Suppressor macrophage treated with lipopolysaccharide for 1 hour (primary cell): ENCODE measurements around the gene SURF6.
A peak's percentile ranks its signal among the peaks of the same experiment; 100 is the strongest.

Experiments used
- DNase-seq, 3 donors: peaks; one replicate each; pipeline ENCODE4 v3.0.0-alpha.2; 2020 to 2022

The SURF6 gene

DNA sequence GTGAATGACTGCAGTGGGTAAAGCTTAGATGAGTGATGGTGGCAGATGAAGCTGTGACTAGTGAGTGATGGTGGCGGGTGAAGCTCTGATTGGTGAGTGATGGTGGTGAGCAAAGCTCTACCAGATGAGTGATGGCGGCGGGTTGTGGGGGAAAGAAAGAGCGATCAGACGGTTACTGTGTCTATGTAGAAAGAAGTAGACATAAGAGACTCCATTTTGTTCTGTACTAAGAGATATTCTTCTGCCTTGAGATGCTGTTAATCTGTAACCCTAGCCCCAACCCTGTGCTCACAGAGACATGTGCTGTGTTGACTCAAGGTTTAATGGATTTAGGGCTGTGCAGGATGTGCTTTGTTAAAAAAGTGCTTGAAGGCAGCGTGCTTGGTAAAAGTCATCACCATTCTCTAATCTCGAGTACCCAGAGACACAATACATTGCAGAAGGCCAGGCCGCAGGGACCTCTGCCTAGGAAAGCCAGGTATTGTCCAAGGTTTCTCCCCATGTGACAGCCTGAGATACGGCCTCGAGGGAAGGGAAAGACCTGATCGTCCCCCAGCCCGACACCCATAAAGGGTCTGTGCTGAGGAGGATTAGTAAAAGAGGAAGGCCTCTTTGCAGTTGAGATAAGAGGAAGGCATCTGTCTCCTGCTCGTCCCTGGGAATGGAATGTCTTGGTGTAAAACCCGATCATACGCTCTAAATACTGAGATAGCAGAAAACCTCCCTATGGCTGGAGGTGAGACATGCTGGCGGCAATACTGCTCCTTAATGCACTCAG is 52.5 kb downstream of the SURF6 start:
- peak in 1 of 3 donors; percentile 9 for DNase-seq

DNA sequence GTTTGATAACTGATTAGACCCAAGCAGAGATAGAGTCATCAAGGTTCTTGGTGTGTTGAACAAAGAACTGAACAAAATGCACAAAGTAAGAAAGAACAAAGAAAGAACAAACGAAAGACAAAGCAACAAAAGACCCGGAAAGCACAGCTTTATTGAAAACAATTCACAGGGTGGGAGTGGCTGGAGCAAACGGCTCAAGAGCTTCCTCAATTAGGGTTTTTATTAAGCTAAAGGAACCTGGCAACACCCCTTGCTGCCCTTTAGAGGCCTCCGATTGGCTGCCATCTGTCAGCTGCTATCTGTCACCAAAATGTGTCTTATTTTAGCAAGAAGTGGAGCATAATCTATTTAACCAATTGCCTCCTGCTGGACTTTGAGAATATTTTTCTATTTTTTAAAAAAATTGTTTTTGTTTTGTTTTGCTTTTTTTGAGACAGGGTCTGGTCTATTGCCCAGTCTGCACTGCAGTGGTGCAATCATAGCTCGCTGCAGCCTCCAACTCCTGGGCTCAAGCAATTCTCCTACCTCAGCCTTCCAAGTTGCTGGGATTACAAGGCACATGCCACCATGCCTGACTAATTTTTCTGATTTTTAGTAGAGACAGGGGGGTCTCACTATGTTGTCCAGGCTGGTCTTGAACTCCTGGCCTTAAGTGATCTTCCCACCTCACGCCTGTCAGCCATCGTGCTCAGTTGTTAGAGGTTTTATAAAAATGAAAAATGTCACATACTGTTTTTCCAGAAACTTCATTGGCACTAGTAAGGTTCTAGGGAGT is 53.3 kb downstream of the SURF6 start:
- DNase-seq = peak; percentile 22 to 49 (median 36)

DNA sequence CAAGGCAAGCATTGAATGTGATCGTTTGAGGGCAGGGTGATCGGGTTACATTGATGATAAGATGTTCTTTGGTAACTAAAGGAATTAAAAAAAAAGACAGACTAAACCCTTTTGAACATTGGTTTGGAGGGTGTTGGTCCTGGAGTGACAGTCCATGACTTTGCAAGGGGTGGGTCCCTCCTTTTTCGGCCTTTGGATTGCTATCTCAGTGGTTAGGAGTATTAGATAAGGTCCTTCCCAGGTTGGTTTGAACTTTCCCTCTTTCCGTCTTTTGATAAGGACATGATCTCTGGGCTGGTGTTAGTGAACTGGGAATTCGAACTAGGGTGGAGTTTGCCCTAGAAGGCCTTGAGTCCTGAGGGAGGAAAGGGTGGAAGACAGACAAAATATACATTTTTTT is 55.6 kb downstream of the SURF6 start:
- peak in 1 of 3 donors; percentile 13 for DNase-seq
